Inflammatory macrophage (primary cell): ENCODE data around the gene LCN1.

Experiments
- DNase-seq, 2 donors: peaks; one replicate each; pipeline ENCODE4 v3.0.0-alpha.2; 2020 to 2022

The LCN1 gene

DNA sequence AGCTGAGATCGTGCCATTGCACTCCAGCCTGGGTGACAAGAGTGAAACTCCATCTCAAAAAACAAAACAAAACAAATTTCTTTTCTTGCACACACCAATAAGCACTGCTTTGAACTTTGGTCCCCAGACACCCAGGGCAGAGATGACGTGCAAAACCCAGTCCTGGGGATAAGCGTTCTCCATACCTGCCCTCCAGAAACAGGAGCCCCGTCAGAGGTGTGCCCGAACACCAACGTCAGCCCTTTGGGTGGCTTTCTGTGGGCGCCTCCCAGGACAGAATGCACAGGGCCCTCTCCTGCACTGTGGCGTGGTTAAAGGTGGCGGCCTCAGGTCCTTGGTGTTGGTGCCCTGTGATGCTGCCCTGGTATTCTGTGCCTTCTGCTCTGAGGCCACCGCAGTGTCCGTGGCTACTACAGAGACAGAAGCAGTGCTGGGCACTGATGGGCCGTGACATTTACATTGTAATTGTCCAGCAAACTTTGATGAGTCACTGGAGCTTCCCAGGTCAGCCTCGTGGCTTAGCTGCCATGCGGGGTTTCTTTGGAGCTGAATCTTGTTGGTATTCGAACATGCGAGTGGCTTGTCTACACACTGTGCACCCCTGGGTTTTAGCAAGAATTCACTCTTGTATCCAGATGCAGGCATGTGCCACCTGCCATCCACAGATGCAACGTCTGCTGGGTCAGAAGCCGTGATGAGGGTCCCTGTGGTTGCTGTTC is 31.9 kb upstream of the LCN1 start:
- no peak for DNase-seq

DNA sequence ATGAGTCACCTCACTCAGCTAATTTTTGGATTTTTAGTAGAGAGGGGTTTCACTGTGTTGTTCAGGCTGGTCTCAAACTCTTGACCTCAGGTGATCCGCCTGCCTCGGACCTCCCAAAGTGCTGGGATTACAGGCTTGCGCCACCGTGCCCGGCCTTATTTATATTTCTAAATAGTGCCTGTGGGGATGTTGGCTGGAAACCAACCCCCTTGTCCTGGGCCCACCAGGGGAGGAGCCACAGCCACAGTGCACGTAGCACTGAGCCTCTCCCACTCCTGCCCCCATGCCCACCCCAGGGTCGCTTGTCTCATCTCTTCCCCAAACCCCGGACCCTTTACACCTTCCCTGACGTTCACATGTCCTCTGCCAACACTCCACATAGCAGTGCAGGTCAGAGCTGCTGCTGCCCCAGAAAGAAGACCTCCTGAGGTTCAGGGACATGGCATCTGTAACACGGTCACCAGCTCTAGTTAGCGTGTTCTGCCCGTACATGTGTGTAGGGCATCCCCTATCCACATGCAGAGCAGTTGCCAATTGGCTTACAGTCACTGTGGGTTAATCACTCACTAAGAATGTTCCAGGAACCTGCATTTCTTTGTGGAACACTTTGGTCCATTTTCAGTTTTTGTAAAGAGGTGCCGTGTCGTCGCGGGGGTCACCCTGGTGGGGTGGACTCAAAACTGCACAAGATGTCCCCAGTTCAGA is 30.9 kb upstream of the LCN1 start:
- DNase-seq, result no peak

- DNase-seq, result no peak
Observed at GRCh38 chr9:135490980-135491464, 30.2 kb upstream of the LCN1 start.

DNA sequence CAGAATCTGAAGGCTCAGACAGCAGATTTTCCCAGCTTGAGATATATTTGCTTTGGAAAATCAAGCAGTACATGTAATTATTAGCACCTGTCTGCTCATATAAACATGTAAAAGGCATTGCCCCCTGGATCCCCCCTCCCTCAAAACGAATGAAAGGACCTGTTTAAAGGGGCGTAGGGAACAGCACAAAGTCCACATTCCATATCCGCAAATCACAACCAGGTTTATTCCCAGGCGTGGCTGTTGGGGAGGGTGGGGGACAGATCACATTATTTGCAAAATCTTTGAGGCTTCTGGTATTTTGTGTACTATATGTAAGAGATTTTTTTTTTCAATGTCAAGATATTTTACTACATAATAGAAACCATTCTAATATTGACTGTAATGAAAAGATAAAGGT is 29.5 kb upstream of the LCN1 start:
- no peak for DNase-seq

- DNase-seq, result no peak
Observed at GRCh38 chr9:135492886-135493669, 28.2 kb upstream of the LCN1 start.

GRCh38 chr9:135494791-135495559 is 26.3 kb upstream of the LCN1 start:
- no peak for DNase-seq

GRCh38 chr9:135498381-135499126 is 22.7 kb upstream of the LCN1 start:
- DNase-seq, result no peak

GRCh38 chr9:135499326-135500070 is 21.7 kb upstream of the LCN1 start:
- peak; percentile 88 to 89 for DNase-seq

- no peak for DNase-seq
Observed at GRCh38 chr9:135500071-135500524, 21.1 kb upstream of the LCN1 start.

GRCh38 chr9:135500525-135501260 is 20.5 kb upstream of the LCN1 start, which contains the start of gene MRPS2:
Gene MRPS2 (plus strand): TSS chr9:135500682. CDS start chr9:135500711, 29 bp downstream.
- DNase-seq, result peak; percentile 89 to 91

- no peak for DNase-seq
Observed at GRCh38 chr9:135501261-135502167, 19.7 kb upstream of the LCN1 start.

- no peak for DNase-seq
Observed at GRCh38 chr9:135502168-135502872, 18.9 kb upstream of the LCN1 start.

DNA sequence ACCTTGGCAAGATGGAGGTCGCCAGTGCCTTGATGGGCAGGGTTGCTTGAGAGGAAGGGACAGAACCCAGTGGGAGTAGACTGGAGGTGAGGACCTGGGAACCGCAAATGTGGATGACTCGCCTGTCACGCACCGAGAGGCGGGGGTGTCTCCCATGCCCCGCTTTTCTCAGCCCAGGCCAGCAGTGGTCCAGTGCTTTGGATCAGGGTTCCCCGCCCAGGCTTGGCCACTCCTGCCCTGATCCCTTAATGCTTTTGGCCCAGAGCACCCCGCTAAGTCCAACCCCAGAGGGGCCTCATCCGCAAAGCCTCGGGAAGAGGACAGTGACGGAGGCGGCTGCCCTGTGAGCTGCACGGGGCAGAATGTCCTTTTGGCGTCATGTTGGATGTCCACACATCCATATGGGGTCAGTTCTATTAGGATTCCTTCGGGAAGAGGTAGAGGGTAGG is 18.3 kb upstream of the LCN1 start:
- no peak for DNase-seq

DNA sequence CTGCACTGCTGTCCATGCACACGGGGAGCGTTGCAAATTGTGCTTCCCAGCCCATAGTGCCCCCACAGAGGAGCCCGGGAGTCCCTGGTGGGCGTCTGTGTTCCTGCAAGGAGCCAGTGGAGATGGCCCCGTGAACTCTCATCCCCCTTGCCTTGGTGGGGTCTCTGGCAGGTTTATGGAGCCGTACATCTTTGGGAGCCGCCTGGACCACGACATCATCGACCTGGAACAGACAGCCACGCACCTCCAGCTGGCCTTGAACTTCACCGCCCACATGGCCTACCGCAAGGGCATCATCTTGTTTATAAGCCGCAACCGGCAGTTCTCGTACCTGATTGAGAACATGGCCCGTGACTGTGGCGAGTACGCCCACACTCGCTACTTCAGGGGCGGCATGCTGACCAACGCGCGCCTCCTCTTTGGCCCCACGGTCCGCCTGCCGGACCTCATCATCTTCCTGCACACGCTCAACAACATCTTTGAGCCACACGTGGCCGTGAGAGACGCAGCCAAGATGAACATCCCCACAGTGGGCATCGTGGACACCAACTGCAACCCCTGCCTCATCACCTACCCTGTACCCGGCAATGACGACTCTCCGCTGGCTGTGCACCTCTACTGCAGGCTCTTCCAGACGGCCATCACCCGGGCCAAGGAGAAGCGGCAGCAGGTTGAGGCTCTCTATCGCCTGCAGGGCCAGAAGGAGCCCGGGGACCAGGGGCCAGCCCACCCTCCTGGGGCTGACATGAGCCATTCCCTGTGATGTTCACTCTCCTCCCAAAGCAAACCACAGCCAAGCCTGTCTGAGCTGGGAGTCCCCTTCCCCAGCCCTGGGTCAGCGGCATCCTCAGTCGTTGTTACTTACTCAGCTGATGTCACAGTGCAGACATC is 17.6 kb upstream of the LCN1 start:
- no peak for DNase-seq

GRCh38 chr9:135504262-135505243 is 16.7 kb upstream of the LCN1 start:
- peak; percentile 19 to 61 for DNase-seq
